ENCODE data around the gene APP.
"Not testable (repeated sequence)": the region's sequence is repeated elsewhere in the genome, so short reads cannot be mapped to it uniquely, and the experiment has no call there.

Gene APP

DNA sequence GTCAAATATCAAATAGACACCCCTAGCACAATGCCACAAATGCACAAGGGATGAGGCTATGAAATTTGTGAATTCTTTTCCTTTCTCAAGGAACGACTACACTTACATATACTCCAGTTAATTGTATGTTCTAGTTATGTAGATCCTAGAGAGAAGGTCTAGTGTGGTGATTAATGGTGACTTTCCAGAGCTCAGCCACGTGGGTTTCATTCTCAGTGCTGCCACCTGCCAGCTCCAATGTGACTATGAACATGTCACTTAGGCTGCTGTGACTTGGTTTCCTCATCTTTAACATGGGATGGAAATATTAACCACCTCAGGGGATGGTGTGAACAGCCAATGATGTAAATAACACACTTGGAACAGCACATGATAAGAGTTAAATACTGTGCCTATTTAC lies 138.3 kb downstream of the APP start:
- TF ChIP-seq CTCF (IDR thresholded peaks at IDR 0.05), result no peak
- no peak overlapping the region for H3K27ac ChIP-seq
- H3K4me3 ChIP-seq, result no peak overlapping the region
- no peak for DNase-seq (ENCODE audit: low spot score)

DNA sequence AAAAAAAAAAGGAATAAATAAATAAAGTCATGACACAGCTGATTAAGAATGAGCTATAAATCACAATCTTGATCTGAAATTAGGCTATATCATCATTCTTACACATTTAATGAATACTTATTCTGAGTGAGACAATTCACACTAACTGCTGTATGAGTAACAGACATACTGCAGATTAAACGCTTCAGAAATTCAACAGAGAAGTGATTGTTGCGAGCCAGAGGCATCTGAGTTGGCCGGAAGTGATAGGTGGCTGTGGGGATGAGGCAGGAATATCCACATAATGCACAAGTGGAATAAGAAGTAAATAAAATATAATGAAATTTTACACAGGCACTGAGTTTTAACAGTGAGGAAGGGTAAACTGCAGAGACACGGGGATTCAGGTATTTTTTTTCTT lies 142.4 kb downstream of the APP start:
- no peak overlapping the region for H3K27ac ChIP-seq
- H3K4me3 ChIP-seq, result no peak overlapping the region
- no peak for TF ChIP-seq CTCF (IDR thresholded peaks at IDR 0.05)
- DNase-seq (ENCODE audit: low spot score), result no peak

- no peak for DNase-seq (ENCODE audit: low spot score)
- Histone ChIP-seq H3K4me3 (no peak overlapping the region), H3K27ac (no peak overlapping the region)
- no peak for TF ChIP-seq CTCF (IDR thresholded peaks at IDR 0.05)
Observed at GRCh38 chr21:26027696-26028095, 142.9 kb downstream of the APP start.

DNA sequence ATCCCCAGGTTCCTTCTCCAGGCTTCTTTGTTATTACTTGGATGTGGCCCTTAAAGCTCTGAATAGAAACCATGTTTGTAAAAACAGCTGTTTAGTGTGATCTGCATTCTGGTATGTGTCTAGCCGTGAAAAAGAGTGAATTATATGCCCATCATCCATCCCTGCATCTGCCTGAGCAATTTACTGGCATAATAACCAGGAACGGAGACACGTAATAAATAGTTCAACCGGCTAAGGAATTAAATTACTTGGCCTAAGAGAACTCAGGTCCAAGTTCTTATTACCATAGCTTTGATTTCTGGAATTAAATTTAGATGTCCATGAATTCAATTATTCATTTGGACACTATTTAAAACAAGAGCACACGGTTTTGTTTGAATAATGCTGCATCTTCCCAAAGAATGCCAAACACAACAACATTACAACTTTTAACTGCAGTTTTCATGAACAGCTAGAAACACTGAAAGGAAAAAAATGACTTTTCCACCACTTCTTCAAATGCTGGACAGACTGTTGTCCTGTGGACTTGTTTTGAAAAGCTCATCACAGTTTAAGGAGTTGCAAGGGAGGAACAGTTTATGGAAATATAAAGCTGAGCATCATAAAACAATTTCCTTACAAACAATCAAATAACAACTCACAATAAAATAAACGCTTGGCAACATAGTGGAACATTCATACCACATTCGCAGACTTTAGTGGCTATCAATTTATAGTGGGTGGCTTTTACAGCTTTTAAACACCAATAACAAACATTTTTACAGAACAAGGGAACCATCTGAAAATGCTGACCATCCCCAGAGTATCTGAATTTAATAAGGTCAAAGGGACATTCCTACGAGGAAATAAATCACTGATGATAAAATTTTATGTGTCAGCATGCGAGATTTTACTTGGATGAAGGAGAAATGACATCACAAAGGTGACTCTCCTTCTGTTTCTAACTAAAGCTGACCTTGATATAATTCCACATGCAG lies 144.7 kb downstream of the APP start:
- Histone ChIP-seq H3K4me3 (no peak overlapping the region), H3K27ac (no peak overlapping the region)
- no peak for DNase-seq (ENCODE audit: low spot score)
- TF ChIP-seq CTCF (IDR thresholded peaks at IDR 0.05), result no peak

- H3K4me3 ChIP-seq; DNase-seq (ENCODE audit: low spot score); H3K27ac ChIP-seq: not testable (repeated sequence)
Observed at GRCh38 chr21:26023406-26023805, 147.2 kb downstream of the APP start.

DNA sequence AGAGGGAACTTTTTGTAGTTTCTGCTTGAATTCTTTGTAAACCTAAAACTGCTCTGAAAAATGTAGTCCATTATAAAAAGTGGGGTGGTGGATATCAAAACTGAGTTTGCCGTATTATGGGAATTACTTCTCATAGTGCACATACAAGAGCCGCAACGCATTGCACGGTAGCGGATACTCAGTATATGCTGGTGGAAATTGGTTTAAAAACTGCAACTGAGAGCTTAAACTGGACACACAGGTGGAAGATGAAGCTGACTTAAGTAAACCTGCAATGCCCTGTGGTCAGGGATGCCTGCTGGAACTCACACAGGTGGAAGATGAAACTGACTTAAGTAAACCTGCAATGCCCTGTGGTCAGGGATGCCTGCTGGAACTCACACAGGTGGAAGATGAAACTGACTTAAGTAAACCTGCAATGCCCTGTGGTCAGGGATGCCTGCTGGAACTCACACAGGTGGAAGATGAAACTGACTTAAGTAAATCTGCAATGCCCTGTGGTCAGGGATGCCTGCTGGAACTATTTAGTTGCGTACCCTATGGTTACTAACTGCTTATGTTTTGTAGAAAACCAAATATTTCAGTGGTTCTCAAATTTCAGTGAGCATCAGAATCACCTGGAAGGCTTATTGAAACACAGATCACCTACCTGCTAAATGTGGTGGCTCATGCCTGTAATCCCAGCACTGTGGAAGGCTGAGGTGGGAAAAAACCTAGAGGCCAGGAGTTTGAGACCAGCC lies 147.8 kb downstream of the APP start:
- not testable (repeated sequence) for H3K4me3 ChIP-seq; H3K27ac ChIP-seq; DNase-seq (ENCODE audit: low spot score)

DNA sequence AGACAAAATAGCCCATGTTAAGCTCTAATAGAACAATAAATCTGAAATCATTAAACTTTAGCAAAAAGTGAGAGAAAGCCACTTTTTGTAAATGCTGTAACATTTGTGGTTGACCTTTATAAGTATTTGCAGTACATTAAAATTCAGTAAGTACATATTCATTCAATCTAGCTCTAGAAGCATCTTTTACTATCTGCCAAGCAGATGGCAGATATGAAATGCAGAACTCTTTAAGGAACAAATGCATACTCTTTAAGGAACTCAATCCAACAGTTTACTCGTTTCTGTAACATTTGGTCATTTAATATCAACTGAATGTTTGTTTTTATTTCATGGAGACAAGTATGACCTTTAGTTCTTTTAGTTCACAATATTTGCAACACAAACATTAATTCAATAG lies 150.1 kb downstream of the APP start:
- no peak for TF ChIP-seq CTCF (IDR thresholded peaks at IDR 0.05)
- no peak overlapping the region for H3K27ac ChIP-seq
- H3K4me3 ChIP-seq, result no peak overlapping the region
- no peak for DNase-seq (ENCODE audit: low spot score)

GRCh38 chr21:26020081-26020480 lies 150.5 kb downstream of the APP start:
- Histone ChIP-seq H3K4me3 (no peak overlapping the region), H3K27ac (no peak overlapping the region)
- TF ChIP-seq CTCF (IDR thresholded peaks at IDR 0.05), result no peak
- DNase-seq (ENCODE audit: low spot score), result no peak
